ENCODE measurements around the gene ADCY5.

The ADCY5 gene

GRCh38 chr3:123419850-123420297 is 29.0 kb downstream of the ADCY5 start:
- in situ Hi-C loops (cut with HindIII; ENCODE audit: low sequenced_read_pairs): no loop called here
- H3K4me3 ChIP-seq (ENCODE audit: low read depth, low read length): no peak overlapping the region
- no peak for TF ChIP-seq CTCF (IDR thresholded peaks at IDR 0.05; ENCODE audit: low read depth, low read length, missing control alignments)
- no peak for DNase-seq (ENCODE audit: low read depth)

GRCh38 chr3:123419181-123419849 is 29.6 kb downstream of the ADCY5 start:
- in situ Hi-C loops (cut with HindIII; ENCODE audit: low sequenced_read_pairs): no loop called here
- TF ChIP-seq CTCF (IDR thresholded peaks at IDR 0.05; ENCODE audit: low read depth, low read length, missing control alignments): no peak

GRCh38 chr3:123416647-123417046 is 32.2 kb downstream of the ADCY5 start:
- H3K4me3 ChIP-seq (ENCODE audit: low read depth, low read length): no peak overlapping the region
- DNase-seq (ENCODE audit: low read depth): no peak
- in situ Hi-C loops (cut with HindIII; ENCODE audit: low sequenced_read_pairs): no loop called here
- no peak for TF ChIP-seq CTCF (IDR thresholded peaks at IDR 0.05; ENCODE audit: low read depth, low read length, missing control alignments)

More at GRCh38 chr3:123419181-123419849, 29.6 kb downstream of the ADCY5 start:
- DNase-seq (ENCODE audit: low read depth): no peak
- H3K4me3 ChIP-seq (ENCODE audit: low read depth, low read length): no peak overlapping the region

- no peak for TF ChIP-seq CTCF (IDR thresholded peaks at IDR 0.05; ENCODE audit: low read depth, low read length, missing control alignments)
- H3K4me3 ChIP-seq (ENCODE audit: low read depth, low read length): no peak overlapping the region
- in situ Hi-C loops (cut with HindIII; ENCODE audit: low sequenced_read_pairs): no loop called here
- no peak for DNase-seq (ENCODE audit: low read depth)
Observed at GRCh38 chr3:123416173-123416572, 32.7 kb downstream of the ADCY5 start.

- in situ Hi-C loops (cut with HindIII; ENCODE audit: low sequenced_read_pairs): no loop called here
- no peak for DNase-seq (ENCODE audit: low read depth)
- no peak overlapping the region for H3K4me3 ChIP-seq (ENCODE audit: low read depth, low read length)
- no peak for TF ChIP-seq CTCF (IDR thresholded peaks at IDR 0.05; ENCODE audit: low read depth, low read length, missing control alignments)
Observed at GRCh38 chr3:123414973-123415775, 33.7 kb downstream of the ADCY5 start.

- H3K4me3 ChIP-seq (ENCODE audit: low read depth, low read length): no peak overlapping the region
- in situ Hi-C loops (cut with HindIII; ENCODE audit: low sequenced_read_pairs): no loop called here
- DNase-seq (ENCODE audit: low read depth): no peak
- TF ChIP-seq CTCF (IDR thresholded peaks at IDR 0.05; ENCODE audit: low read depth, low read length, missing control alignments): no peak
Observed at GRCh38 chr3:123412811-123413604, 35.9 kb downstream of the ADCY5 start.
